Heart left ventricle (tissue), 13 donors: ENCODE data around the gene C14orf132.

Experiments
- POLR2A ChIP-seq, 2 donors: fragments of 450-650 bp; IDR thresholded peaks; one replicate each; pipeline ENCODE4 v1.6.1; 2017; ENCODE audit warnings: antibody characterized with exemption in 2 of 2, mild to moderate bottlenecking in 2 of 2, moderate library complexity in 2 of 2
- TF ChIP-seq, protein P1 (sequence below), 12 donors: fragments of 200-600 bp; sonication (generic) in 4 of 12; IDR thresholded peaks; one replicate each; pipeline versions ENCODE4 v1.5.0 to v1.8.0; 2018 to 2022; ENCODE audit warnings: antibody characterized with exemption in 12 of 12, mild to moderate bottlenecking in 5 of 12
- donor health status: ischemic (EF 13 %, LVEDD 7.1; RV severe dilation, severe dysfunction).
- donor health status: DM: no; HTN: yes; CAD: no.
- donor health status: DM: no; HTN: no; CAD: no.
- donor health status: ischemic (EF 25% LVEDD 6.9; RV normal size, moderate dysfunction).
- donor health status: ischemic (EF 25% LVEDD 5.7; RV mildly dilated, moderate dysfunction).
- donor health status: ischemic (EF 35%, LVEDD 5.7; RV mildly dilated, moderate dysfunction).
- donor health status: nonischemic (EF 11% LVEDD 7.7; RV severe dilation, severe dysfunction).
- donor health status: DM: yes; HTN: yes; CAD: no.
- donor health status: PGD.
- donor health status: ischemic (EF 29% LVEDD 5.4; RV normal size, mild dysfunction).
- donor health status: nonischemic (EF 23%, LVEDD 6.1; RV moderate dilation, normal function).

GRCh38 chr14:96031691-96032090 lies 7.5 kb upstream of the C14orf132 start:
- TF ChIP-seq, protein P1, sequence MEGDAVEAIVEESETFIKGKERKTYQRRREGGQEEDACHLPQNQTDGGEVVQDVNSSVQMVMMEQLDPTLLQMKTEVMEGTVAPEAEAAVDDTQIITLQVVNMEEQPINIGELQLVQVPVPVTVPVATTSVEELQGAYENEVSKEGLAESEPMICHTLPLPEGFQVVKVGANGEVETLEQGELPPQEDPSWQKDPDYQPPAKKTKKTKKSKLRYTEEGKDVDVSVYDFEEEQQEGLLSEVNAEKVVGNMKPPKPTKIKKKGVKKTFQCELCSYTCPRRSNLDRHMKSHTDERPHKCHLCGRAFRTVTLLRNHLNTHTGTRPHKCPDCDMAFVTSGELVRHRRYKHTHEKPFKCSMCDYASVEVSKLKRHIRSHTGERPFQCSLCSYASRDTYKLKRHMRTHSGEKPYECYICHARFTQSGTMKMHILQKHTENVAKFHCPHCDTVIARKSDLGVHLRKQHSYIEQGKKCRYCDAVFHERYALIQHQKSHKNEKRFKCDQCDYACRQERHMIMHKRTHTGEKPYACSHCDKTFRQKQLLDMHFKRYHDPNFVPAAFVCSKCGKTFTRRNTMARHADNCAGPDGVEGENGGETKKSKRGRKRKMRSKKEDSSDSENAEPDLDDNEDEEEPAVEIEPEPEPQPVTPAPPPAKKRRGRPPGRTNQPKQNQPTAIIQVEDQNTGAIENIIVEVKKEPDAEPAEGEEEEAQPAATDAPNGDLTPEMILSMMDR (IDR thresholded peaks at IDR 0.05), result no peak
- no peak for TF ChIP-seq POLR2A (IDR thresholded peaks at IDR 0.05)
